Hepatocyte (in vitro differentiated cells): ENCODE measurements around the gene TCAP. TPM values are rescaled to one million over a fixed set of nuclear protein-coding genes. Genes with fewer than 3 reads are reported as not detected.

Experiments
- DNase-seq: peaks from one replicate; pipeline ENCODE4 v3.0.0-alpha.2; 2016; ENCODE audit warnings: low spot score
- H2AFZ ChIP-seq: fragments of 200-600 bp; sonication (generic); 2 replicates; pipeline ENCODE4 v1.6.0; 2016; ENCODE audit warnings: antibody characterized with exemption, mild to moderate bottlenecking
- H3K27ac ChIP-seq: fragments of 200-600 bp; sonication (generic); 2 replicates; pipeline ENCODE4 v1.5.1; 2016; ENCODE audit warnings: mild to moderate bottlenecking
- H3K27me3 ChIP-seq: fragments of 200-600 bp; sonication (generic); 2 replicates; pipeline ENCODE4 v1.6.1; 2016
- H3K36me3 ChIP-seq: fragments of 200-600 bp; sonication (generic); replicated peaks from 2 replicates; pipeline ENCODE4 v1.5.1; 2016; ENCODE audit warnings: low read depth; ENCODE audit not compliant: insufficient read depth
- H3K4me1 ChIP-seq: fragments of 200-600 bp; sonication (generic); 2 replicates; pipeline ENCODE4 v1.5.1; 2016; ENCODE audit warnings: mild to moderate bottlenecking, moderate library complexity; ENCODE audit not compliant: insufficient read depth
- H3K4me2 ChIP-seq: fragments of 200-600 bp; sonication (generic); 2 replicates; pipeline ENCODE4 v1.6.0; 2016
- H3K4me3 ChIP-seq: fragments of 200-600 bp; sonication (generic); 2 replicates; pipeline ENCODE4 v1.5.1; 2016; ENCODE audit warnings: mild to moderate bottlenecking
- H3K79me2 ChIP-seq: fragments of 200-600 bp; sonication (generic); 2 replicates; pipeline ENCODE4 v1.6.0; 2017; ENCODE audit warnings: mild to moderate bottlenecking
- H3K9me2 ChIP-seq: fragments of 200-600 bp; sonication (generic); replicated peaks from 2 replicates; pipeline ENCODE4 v1.6.0; 2017; ENCODE audit warnings: mild to moderate bottlenecking; ENCODE audit not compliant: insufficient read depth
- H3K9me3 ChIP-seq: fragments of 200-600 bp; sonication (generic); 2 replicates; pipeline ENCODE4 v1.5.1; 2016; ENCODE audit warnings: low read depth, mild to moderate bottlenecking
- H4K20me1 ChIP-seq: fragments of 200-600 bp; sonication (generic); 2 replicates; pipeline ENCODE4 v1.6.0; 2016; ENCODE audit warnings: mild to moderate bottlenecking; ENCODE audit not compliant: insufficient read depth, poor library complexity, severe bottlenecking
- CTCF ChIP-seq: fragments of 200-600 bp; sonication (generic); IDR thresholded peaks from 2 replicates; pipeline ENCODE4 v1.5.1; 2016; ENCODE audit warnings: antibody characterized with exemption, mild to moderate bottlenecking; ENCODE audit not compliant: poor library complexity
- EZH2 ChIP-seq: fragments of 200-600 bp; sonication (generic); IDR thresholded peaks from 2 replicates; pipeline ENCODE4 v1.6.1; 2016; ENCODE audit warnings: antibody characterized with exemption, mild to moderate bottlenecking, borderline replicate concordance
- EZH2phosphoT487 ChIP-seq: fragments of 200-600 bp; sonication (generic); IDR thresholded peaks from one replicate; pipeline ENCODE4 v1.6.1; 2018; ENCODE audit warnings: antibody characterized with exemption, mild to moderate bottlenecking, low read depth, moderate library complexity; ENCODE audit not compliant: unreplicated experiment, severe bottlenecking
- WGBS: methylation state at CpG from one replicate; pipeline ENCODE4 v1.1.6; 2016; ENCODE audit warnings: low lambda C conversion rate; ENCODE audit errors: missing lambda C conversion rate; 5-methylcytosine and 5-hydroxymethylcytosine counted together
- polyA plus RNA-seq: library from polyadenylated mRNA; unstranded; fragments of >200 nt; fragmentation: Nextera tagmentation; extraction: Ambion mirVana; gene quantifications from 2 replicates; pipeline ENCODE4 v1.2.1, GENCODE V29; 2016
- total RNA-seq: library from RNA; depleted of rRNA; stranded (reverse); fragments of >200 nt; gene quantifications from 2 replicates; pipeline ENCODE4 v1.2.3, GENCODE V29; 2014

TCAP gene
- total and polyA plus RNA-seq, 2 experiments from 2014 or later: 0.64 to 0.90 TPM

GRCh38 chr17:39715375-39716072 is 50.4 kb downstream of the TCAP start:
- no peak overlapping the region for H3K27ac ChIP-seq
- H4K20me1 ChIP-seq: no peaks in the 10 kb centered on the region
- H3K36me3 ChIP-seq: no peaks in the 10 kb centered on the region
- WGBS: 98% methylated on average over 18 of the region's 18 CpGs
- H3K4me2 ChIP-seq: no peak overlapping the region
- H3K79me2 ChIP-seq: no peaks in the 10 kb centered on the region
- H2AFZ ChIP-seq: no peak overlapping the region
- H3K4me3 ChIP-seq: no peak overlapping the region
- TF ChIP-seq EZH2phosphoT487: no peak
- TF ChIP-seq EZH2: no peak
- TF ChIP-seq CTCF: no peak
- H3K27me3 ChIP-seq: no peaks in the 10 kb centered on the region
- no peaks in the 10 kb centered on the region for H3K9me2 ChIP-seq
- no peaks in the 10 kb centered on the region for H3K4me1 ChIP-seq
- no peaks in the 10 kb centered on the region for H3K9me3 ChIP-seq
- no peak for DNase-seq

Other genes with a start within 250 kb of the TCAP start
- gene MED1, start 214.1 kb upstream of the TCAP start, total RNA-seq: 22.8 and 25.0 TPM in 2 replicates
- 7.3 and 8.7 TPM in 2 replicates for gene MED1, start 214.1 kb upstream of the TCAP start, polyA plus RNA-seq
- 33.8 and 41.3 TPM in 2 replicates for gene CDK12, start 203.9 kb upstream of the TCAP start, total RNA-seq
- gene CDK12, start 203.9 kb upstream of the TCAP start, polyA plus RNA-seq: 7.7 and 10.2 TPM in 2 replicates
- not detected in 2 replicates for gene NEUROD2, start 57.4 kb upstream of the TCAP start, total RNA-seq
- gene NEUROD2, start 57.4 kb upstream of the TCAP start, polyA plus RNA-seq: not detected in 2 replicates
- 1.5 TPM in 2 replicates for gene PPP1R1B, start 38.4 kb upstream of the TCAP start, total RNA-seq
- 3.7 TPM in 2 replicates for gene PPP1R1B, start 38.4 kb upstream of the TCAP start, polyA plus RNA-seq
- gene STARD3, start 28.2 kb upstream of the TCAP start, total RNA-seq: 61.6 and 76.5 TPM in 2 replicates
- gene STARD3, start 28.2 kb upstream of the TCAP start, polyA plus RNA-seq: 89.0 and 90.3 TPM in 2 replicates
- 51.9 and 64.5 TPM in 2 replicates for gene PNMT, start 3.1 kb downstream of the TCAP start, total RNA-seq
- 203 and 204 TPM in 2 replicates for gene PNMT, start 3.1 kb downstream of the TCAP start, polyA plus RNA-seq
- 26.8 and 33.0 TPM in 2 replicates for gene PGAP3, start 22.7 kb downstream of the TCAP start, total RNA-seq
- 35.4 and 35.6 TPM in 2 replicates for gene PGAP3, start 22.7 kb downstream of the TCAP start, polyA plus RNA-seq
- 77.7 and 93.1 TPM in 2 replicates for gene ERBB2, start 34.7 kb downstream of the TCAP start, total RNA-seq
- 72.9 and 76.4 TPM in 2 replicates for gene ERBB2, start 34.7 kb downstream of the TCAP start, polyA plus RNA-seq
- gene MIEN1, start 65.2 kb downstream of the TCAP start, total RNA-seq: 37.2 and 72.6 TPM in 2 replicates
- 129 and 133 TPM in 2 replicates for gene MIEN1, start 65.2 kb downstream of the TCAP start, polyA plus RNA-seq
- gene GRB7, start 72.6 kb downstream of the TCAP start, total RNA-seq: 19.0 and 22.8 TPM in 2 replicates
- 29.4 and 29.7 TPM in 2 replicates for gene GRB7, start 72.6 kb downstream of the TCAP start, polyA plus RNA-seq
- under 0.01 TPM in 1 of 2 replicates, not detected in the other for gene IKZF3, start 199.0 kb downstream of the TCAP start, total RNA-seq
- not detected in 2 replicates for gene IKZF3, start 199.0 kb downstream of the TCAP start, polyA plus RNA-seq
- gene ZPBP2, start 202.9 kb downstream of the TCAP start, total RNA-seq: not detected in 2 replicates
- gene ZPBP2, start 202.9 kb downstream of the TCAP start, polyA plus RNA-seq: not detected in 2 replicates